HG02970 (cell line): ENCODE measurements around the gene PEG3.

Experiments used
- ATAC-seq: cut with Tn5 transposase; IDR thresholded peaks from one replicate; pipeline ENCODE4 v1.9.1; 2021; ENCODE audit warnings: mild to moderate bottlenecking, moderate library complexity, moderate number of reproducible peaks; ENCODE audit not compliant: unreplicated experiment, low FRiP score

Gene PEG3

GRCh38 chr19:56839652-56840450 lies 675 bp downstream of the PEG3 start:
- ATAC-seq: no peak

GRCh38 chr19:56838909-56839651 lies 1.4 kb downstream of the PEG3 start:
- ATAC-seq: no peak

- no peak for ATAC-seq
Measured at GRCh38 chr19:56838024-56838908, 2.3 kb downstream of the PEG3 start.

GRCh38 chr19:56837492-56838023 lies 3.0 kb downstream of the PEG3 start:
- no peak for ATAC-seq

- no peak for ATAC-seq
Measured at GRCh38 chr19:56837004-56837403, 3.5 kb downstream of the PEG3 start.

- no peak for ATAC-seq
Measured at GRCh38 chr19:56836059-56836458, 4.5 kb downstream of the PEG3 start.

- no peak for ATAC-seq
Measured at GRCh38 chr19:56835401-56835800, 5.1 kb downstream of the PEG3 start.

GRCh38 chr19:56834564-56835375 lies 5.8 kb downstream of the PEG3 start:
- no peak for ATAC-seq

- ATAC-seq: no peak
Measured at GRCh38 chr19:56832352-56832928, 8.1 kb downstream of the PEG3 start.

GRCh38 chr19:56831255-56831654 lies 9.3 kb downstream of the PEG3 start:
- no peak for ATAC-seq

GRCh38 chr19:56829596-56829995 lies 10.9 kb downstream of the PEG3 start:
- no peak for ATAC-seq

GRCh38 chr19:56827708-56828107 lies 12.8 kb downstream of the PEG3 start:
- ATAC-seq: no peak

- ATAC-seq: no peak
Measured at GRCh38 chr19:56823956-56824355, 16.6 kb downstream of the PEG3 start.

- no peak for ATAC-seq
Measured at GRCh38 chr19:56823417-56823816, 17.1 kb downstream of the PEG3 start.

GRCh38 chr19:56822755-56823154 lies 17.8 kb downstream of the PEG3 start:
- no peak for ATAC-seq

- ATAC-seq: no peak
Measured at GRCh38 chr19:56821675-56822074, 18.9 kb downstream of the PEG3 start.

- no peak for ATAC-seq
Measured at GRCh38 chr19:56821209-56821608, 19.3 kb downstream of the PEG3 start.

- ATAC-seq: no peak
Measured at GRCh38 chr19:56819166-56819565, 21.4 kb downstream of the PEG3 start.

- ATAC-seq: no peak
Measured at GRCh38 chr19:56814656-56815055, 25.9 kb downstream of the PEG3 start.
